ENCODE data around the gene SETBP1.

Gene SETBP1

GRCh38 chr18:44911260-44911659, 230.6 kb downstream of the SETBP1 start:
- DNase-seq (ENCODE audit: low read depth) = no peak

GRCh38 chr18:44911773-44912172, 231.1 kb downstream of the SETBP1 start:
- DNase-seq (ENCODE audit: low read depth) = no peak

- DNase-seq (ENCODE audit: low read depth) = no peak
These were observed 232.2 kb downstream of the SETBP1 start for GRCh38 chr18:44912740-44913478.

GRCh38 chr18:44914028-44914427, 233.3 kb downstream of the SETBP1 start:
- no peak for DNase-seq (ENCODE audit: low read depth)

- DNase-seq (ENCODE audit: low read depth) = no peak
These were observed 234.5 kb downstream of the SETBP1 start for GRCh38 chr18:44915213-44915612.

GRCh38 chr18:44915661-44916060, 235.0 kb downstream of the SETBP1 start:
- DNase-seq (ENCODE audit: low read depth) = no peak

GRCh38 chr18:44916429-44917207, 235.9 kb downstream of the SETBP1 start:
- no peak for DNase-seq (ENCODE audit: low read depth)

GRCh38 chr18:44917216-44918141, 236.8 kb downstream of the SETBP1 start:
- DNase-seq (ENCODE audit: low read depth) = no peak

- DNase-seq (ENCODE audit: low read depth) = no peak
These were observed 237.4 kb downstream of the SETBP1 start for GRCh38 chr18:44918142-44918476.

- no peak for DNase-seq (ENCODE audit: low read depth)
These were observed 239.8 kb downstream of the SETBP1 start for GRCh38 chr18:44920441-44920840.

GRCh38 chr18:44921974-44922373, 241.3 kb downstream of the SETBP1 start:
- DNase-seq (ENCODE audit: low read depth) = no peak

- DNase-seq (ENCODE audit: low read depth) = no peak
These were observed 242.3 kb downstream of the SETBP1 start for GRCh38 chr18:44922968-44923367.

GRCh38 chr18:44924785-44925499, 244.3 kb downstream of the SETBP1 start:
- no peak for DNase-seq (ENCODE audit: low read depth)

GRCh38 chr18:44927127-44927849, 246.6 kb downstream of the SETBP1 start:
- DNase-seq (ENCODE audit: low read depth) = no peak

- DNase-seq (ENCODE audit: low read depth) = no peak
These were observed 254.2 kb downstream of the SETBP1 start for GRCh38 chr18:44934901-44935300.

- DNase-seq (ENCODE audit: low read depth) = no peak
These were observed 254.8 kb downstream of the SETBP1 start for GRCh38 chr18:44935455-44935854.

- no peak for DNase-seq (ENCODE audit: low read depth)
These were observed 255.8 kb downstream of the SETBP1 start for GRCh38 chr18:44936485-44936884.

GRCh38 chr18:44937960-44938719, 257.5 kb downstream of the SETBP1 start:
- no peak for DNase-seq (ENCODE audit: low read depth)

- DNase-seq (ENCODE audit: low read depth) = no peak
These were observed 258.3 kb downstream of the SETBP1 start for GRCh38 chr18:44938720-44939665.
